Activated CD4-positive, alpha-beta memory T cell treated with anti-CD3 and anti-CD28 coated beads, Interleukin-2, amount 10 ng/mL, durations not matched to agents 7 days and 5 days (primary cell): ENCODE results near the gene FALEC. TPM values are rescaled to one million over a fixed set of nuclear protein-coding genes. Genes with fewer than 3 reads are reported as not detected.

Experiments used
- CTCF ChIA-PET: fragments of 350-600 bp; sonication (Branson Sonifier 250); formaldehyde crosslinking; loops from one replicate; lab custom pipeline; 2021; ENCODE audit warnings: antibody characterized with exemption, inconsistent platforms; lab: Charles Lee
- POLR2A ChIA-PET: fragments of 350-600 bp; sonication (Branson Sonifier 250); formaldehyde crosslinking; loops from one replicate; lab custom pipeline; 2021; ENCODE audit warnings: antibody characterized with exemption; lab: Charles Lee
- DNase-seq: peaks from one replicate; pipeline ENCODE4 v3.0.0-alpha.2; 2020
- H3K27ac Mint-ChIP-seq: one replicate; pipeline ENCODE4 v1.8.0; 2021; ENCODE audit warnings: mild to moderate bottlenecking, mixed read lengths
- H3K27me3 Mint-ChIP-seq: one replicate; pipeline ENCODE4 v1.8.0; 2021; ENCODE audit warnings: mixed read lengths
- H3K36me3 Mint-ChIP-seq: one replicate; pipeline ENCODE4 v1.8.0; 2021; ENCODE audit warnings: low read depth, mixed read lengths
- H3K4me1 Mint-ChIP-seq: one replicate; pipeline ENCODE4 v1.8.0; 2021; ENCODE audit warnings: mixed read lengths
- H3K4me3 Mint-ChIP-seq: one replicate; pipeline ENCODE4 v1.8.0; 2021; ENCODE audit warnings: mild to moderate bottlenecking, mixed read lengths
- H3K9me3 Mint-ChIP-seq: one replicate; pipeline ENCODE4 v1.8.0; 2021; ENCODE audit warnings: mixed read lengths
- total RNA-seq, 2 experiments: library from RNA; stranded (reverse); gene quantifications; one replicate each; pipeline ENCODE4 v1.2.3, GENCODE V29; 2021

FALEC gene
- total RNA-seq, 2 experiments from 2014 or later = not detected

DNA sequence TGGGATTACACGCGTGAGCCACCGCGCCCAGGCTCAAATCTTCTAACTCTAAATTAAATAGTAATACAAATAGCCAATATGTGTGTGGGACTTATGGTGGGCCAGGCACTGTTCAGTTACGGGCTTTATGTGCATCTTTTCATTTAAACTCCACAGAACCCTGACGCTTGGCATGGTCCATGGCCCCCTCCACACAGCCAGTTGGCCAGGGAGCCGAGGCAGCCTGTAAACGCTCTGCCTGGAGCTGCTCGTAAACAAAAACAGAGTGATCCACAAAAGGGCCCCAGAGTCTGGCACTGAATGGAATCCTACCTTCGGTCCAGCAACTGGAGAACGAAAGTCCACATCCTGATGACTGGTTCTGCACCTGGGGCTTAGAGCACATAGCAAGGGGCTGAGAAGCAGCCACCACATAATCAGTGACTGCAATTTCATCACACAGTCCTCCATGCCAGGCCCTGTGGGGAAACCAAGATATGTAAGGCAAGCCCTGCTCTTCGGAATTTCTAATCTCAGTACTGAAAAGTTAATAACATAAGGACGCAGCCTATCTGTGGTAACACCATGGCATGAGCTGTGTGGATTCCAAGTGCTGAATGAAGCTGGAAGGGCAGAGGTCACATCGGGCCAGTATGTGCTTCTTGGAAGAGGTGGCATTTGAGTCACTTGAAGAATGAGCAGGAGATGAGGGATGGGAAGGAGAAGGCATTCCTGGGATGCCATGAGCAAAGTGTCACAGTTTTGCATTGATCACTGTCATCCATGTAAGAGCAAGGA lies 20.1 kb downstream of the FALEC start:
- no peak for DNase-seq
- Mint-ChIP-seq H3K4me3 (no peak overlapping the region), H3K9me3 (no peaks in the 10 kb centered on the region), H3K27ac (no peak overlapping the region), H3K4me1 (no peaks in the 10 kb centered on the region), H3K27me3 (no peaks in the 10 kb centered on the region), H3K36me3 (no peaks in the 10 kb centered on the region)
- ChIA-PET CTCF (interaction anchor here (1.4 kb wide), 1 partner anchor 20 kb away, joined by 5 read pairs; the partner anchor contains the start of gene FALEC), POLR2A (interaction anchor here (0.9 kb wide), 1 partner anchor 49 kb away, joined by 3 read pairs; no protein-coding TSS in a partner anchor)

DNA sequence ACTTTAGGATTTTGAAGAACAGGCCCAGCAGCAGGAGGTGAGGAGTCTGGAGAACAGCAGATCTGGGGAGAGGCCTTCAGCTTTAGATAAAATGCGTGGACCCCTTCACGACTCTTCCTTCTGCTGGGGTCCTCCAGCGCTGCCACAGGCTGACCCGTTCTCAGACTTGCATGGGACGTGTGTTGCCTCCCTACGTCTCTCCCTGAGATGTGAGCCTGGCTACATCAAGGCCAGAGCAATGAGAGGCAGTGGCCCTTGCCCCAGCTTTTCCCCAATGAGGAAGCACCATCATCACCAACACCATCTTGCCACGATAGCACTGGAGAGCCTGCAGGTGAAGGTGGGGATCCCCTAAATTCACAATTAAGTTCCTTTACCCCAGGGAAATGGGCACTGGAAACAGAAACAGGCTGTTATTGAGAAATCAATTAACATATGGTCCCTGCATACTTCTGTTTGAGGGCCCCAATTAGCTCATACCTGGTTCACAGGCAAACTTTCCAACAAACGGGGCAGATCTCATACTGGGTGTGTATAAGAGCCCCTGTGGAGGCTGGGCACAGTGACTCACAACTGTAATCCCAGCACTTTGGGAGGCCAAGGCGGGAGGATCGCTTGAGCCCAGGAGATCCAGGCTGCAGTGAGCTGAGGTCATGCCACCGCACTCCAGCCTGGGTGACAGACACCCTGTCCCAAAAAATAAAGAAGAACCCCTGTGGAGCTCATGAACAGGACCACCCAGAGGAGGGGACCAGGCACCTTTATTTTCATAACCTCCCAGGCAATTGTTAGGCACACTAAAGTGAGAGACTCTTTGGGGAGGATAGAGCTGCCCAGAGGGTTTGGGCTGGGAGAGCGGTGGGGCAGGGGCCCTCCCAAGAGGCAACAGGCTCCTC lies 21.5 kb downstream of the FALEC start:
- H3K27me3 Mint-ChIP-seq = no peaks in the 10 kb centered on the region
- POLR2A ChIA-PET = interaction anchor here (1.4 kb wide), 1 partner anchor 92 kb away, joined by 3 read pairs; the partner anchor contains the start of gene ENSA
- CTCF ChIA-PET = interaction anchor here (0.9 to 1.4 kb wide), 2 partner anchors 21 to 23 kb away, joined by 3 to 5 read pairs; partner anchors contain the start of gene FALEC
- no peak overlapping the region for H3K27ac Mint-ChIP-seq
- no peak overlapping the region for H3K4me3 Mint-ChIP-seq
- no peak for DNase-seq
- H3K9me3 Mint-ChIP-seq = no peaks in the 10 kb centered on the region
- no peaks in the 10 kb centered on the region for H3K4me1 Mint-ChIP-seq
- no peaks in the 10 kb centered on the region for H3K36me3 Mint-ChIP-seq

DNA sequence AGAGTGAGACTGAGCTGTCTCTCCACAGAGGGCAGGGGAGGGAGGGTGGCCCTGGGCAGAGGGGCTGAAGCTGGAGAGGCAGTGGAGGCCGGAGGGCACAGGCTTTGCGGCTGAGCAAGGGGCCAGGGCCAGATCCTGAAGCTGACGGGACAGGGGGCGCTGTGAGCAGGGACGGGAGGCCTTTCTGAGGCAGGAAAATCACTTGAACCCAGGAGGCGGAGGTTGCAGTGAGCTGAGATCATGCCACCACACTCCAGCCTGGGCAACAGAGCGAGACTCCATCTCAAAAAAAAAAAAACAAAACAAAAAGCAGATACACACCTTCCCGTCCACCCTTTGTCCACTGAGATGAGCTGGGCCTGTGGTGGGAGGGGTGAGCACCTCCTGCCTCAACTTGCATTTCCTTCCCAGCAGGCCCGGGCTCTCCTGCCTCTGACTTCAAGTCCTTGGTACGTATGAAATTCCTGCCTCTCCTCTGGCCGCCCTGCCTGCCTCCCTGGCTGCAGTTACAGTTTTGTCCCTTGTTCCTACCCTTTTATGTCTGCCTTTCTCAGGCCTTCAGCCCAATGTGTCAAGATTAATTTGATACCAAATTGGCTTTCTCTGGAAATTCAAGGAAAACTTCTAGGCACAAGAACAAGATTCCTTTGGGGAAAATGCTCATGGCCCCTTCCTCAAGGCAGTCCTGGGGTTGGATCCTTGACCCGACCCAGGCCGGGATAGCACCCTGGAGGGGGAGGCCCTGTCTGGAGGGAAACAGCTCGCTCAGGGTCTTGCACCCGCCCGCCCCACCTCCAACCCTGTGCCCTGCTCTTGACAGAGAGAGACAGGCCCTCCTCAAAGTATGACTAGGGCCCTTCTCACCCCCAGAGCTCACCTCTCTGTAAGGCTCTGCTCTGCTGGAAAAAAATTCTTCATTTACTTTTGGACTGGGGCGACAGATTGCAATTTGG lies 22.5 kb downstream of the FALEC start:
- peaks cover 5% of the 10 kb centered on the region for H3K27me3 Mint-ChIP-seq
- H3K9me3 Mint-ChIP-seq = no peaks in the 10 kb centered on the region
- H3K4me1 Mint-ChIP-seq = no peaks in the 10 kb centered on the region
- no peak for DNase-seq
- ChIA-PET POLR2A (interaction anchor here (1.4 kb wide), 1 partner anchor 92 kb away, joined by 3 read pairs; the partner anchor contains the start of gene ENSA), CTCF (no interaction called here)
- H3K27ac Mint-ChIP-seq = no peak overlapping the region
- H3K36me3 Mint-ChIP-seq = no peaks in the 10 kb centered on the region
- H3K4me3 Mint-ChIP-seq = no peak overlapping the region

DNA sequence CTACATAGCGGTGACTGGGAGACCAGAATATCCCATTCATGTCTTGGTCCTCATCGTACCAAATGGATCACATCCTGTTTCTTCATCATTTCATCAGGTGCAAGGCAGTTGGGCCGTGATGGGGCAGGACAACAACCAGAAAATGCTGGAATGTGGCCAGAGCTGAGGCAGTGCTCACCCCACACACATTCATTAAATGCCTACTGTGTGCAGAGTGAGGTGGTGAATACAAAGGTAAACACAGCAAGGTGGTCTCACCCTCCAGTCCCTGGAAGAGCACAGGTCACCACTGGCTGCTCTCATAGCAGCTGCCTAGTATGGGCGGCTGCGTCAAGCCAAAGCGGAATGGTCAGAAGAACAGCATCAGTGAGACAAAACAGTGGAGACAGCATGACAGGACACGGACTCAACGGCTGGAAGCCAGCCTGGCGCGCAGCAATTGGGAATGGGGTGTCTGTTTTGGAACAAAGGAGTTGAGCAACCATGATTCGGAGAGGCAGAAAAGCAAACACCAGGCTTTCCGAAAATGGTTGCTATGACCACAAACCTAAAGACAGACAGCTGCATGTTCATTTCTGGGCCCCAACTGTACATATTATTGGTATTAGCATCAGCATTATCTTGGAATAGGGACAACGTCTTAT lies 28.1 kb downstream of the FALEC start:
- peaks cover 24% of the 10 kb centered on the region for H3K27me3 Mint-ChIP-seq
- no peak overlapping the region for H3K27ac Mint-ChIP-seq
- ChIA-PET POLR2A (interaction anchor here (0.6 to 0.7 kb wide), 2 partner anchors 8 to 188 kb away, joined by 3 read pairs; no protein-coding TSS in a partner anchor), CTCF (interaction anchor here (1.2 kb wide), 1 partner anchor 11 kb away, joined by 5 read pairs; no protein-coding TSS in a partner anchor)
- H3K4me3 Mint-ChIP-seq = no peak overlapping the region
- DNase-seq = no peak
- no peaks in the 10 kb centered on the region for H3K36me3 Mint-ChIP-seq
- H3K4me1 Mint-ChIP-seq = peaks cover 4% of the 10 kb centered on the region
- no peaks in the 10 kb centered on the region for H3K9me3 Mint-ChIP-seq

DNA sequence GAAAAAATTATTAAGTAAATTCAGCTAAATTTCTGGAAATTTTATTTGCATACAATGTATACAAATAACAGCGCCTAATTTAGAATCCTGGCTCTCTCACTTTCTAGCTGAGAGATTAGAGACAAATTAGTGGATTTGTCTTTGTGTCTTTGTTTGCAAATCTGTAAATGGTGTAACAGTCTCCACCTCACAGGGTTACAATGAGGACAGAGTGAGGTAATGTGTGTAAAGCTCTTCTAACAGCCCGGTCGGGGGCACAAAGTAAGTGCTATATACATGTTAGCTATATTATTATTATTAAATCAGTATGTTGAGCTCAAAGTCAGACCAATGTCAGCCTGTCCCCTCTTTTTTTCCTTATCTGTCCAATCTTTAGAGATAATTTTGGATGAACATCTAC lies 28.7 kb downstream of the FALEC start:
- Mint-ChIP-seq H3K4me1 (peaks cover 4% of the 10 kb centered on the region), H3K27me3 (peaks cover 24% of the 10 kb centered on the region), H3K36me3 (no peaks in the 10 kb centered on the region), H3K9me3 (no peaks in the 10 kb centered on the region), H3K27ac (no peak overlapping the region), H3K4me3 (no peak overlapping the region)
- POLR2A ChIA-PET = interaction anchor here (0.7 to 0.9 kb wide), 2 partner anchors 8 to 85 kb away, joined by 3 read pairs; partner anchors contain the start of gene ENSA
- DNase-seq = no peak
- CTCF ChIA-PET = interaction anchor here (1.2 kb wide), 1 partner anchor 12 kb away, joined by 5 read pairs; no protein-coding TSS in a partner anchor

DNA sequence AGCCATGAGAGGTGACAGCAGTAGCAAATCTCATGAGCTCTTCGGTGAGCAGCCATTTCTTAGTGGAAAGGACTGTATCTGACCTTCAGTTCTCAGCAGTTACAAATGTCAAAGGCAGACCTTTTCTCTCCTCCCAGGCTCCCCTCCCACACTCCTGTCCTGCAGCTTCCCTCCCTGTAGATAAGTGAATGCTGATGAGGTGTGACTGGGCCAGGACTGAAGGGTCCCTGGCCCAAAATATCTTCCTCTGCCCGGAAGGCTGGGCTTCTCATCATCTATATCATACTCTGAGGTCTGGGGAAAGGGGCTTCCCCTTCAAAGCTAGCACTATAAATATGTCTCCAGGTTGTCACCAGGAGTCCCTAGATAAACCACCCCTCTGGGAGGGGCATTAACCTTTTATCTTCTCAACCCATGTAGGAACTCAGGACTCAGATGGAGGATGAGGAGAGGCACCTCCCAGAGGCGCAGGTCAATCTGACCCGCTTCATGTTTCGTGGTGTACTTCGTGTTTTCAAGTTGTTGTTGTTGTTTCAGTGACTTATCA lies 30.0 kb downstream of the FALEC start:
- DNase-seq = no peak
- no peaks in the 10 kb centered on the region for H3K9me3 Mint-ChIP-seq
- H3K27me3 Mint-ChIP-seq = peaks cover 31% of the 10 kb centered on the region
- POLR2A ChIA-PET = interaction anchor here (0.9 kb wide), 1 partner anchor 84 kb away, joined by 3 read pairs; the partner anchor contains the start of gene ENSA
- CTCF ChIA-PET = interaction anchor here (0.6 to 1.3 kb wide), 2 partner anchors 16 to 152 kb away, joined by 3 to 4 read pairs; partner anchors contain the start of gene GOLPH3L
- no peaks in the 10 kb centered on the region for H3K36me3 Mint-ChIP-seq
- H3K4me3 Mint-ChIP-seq = no peak overlapping the region
- no peak overlapping the region for H3K27ac Mint-ChIP-seq
- peaks cover 11% of the 10 kb centered on the region for H3K4me1 Mint-ChIP-seq

DNA sequence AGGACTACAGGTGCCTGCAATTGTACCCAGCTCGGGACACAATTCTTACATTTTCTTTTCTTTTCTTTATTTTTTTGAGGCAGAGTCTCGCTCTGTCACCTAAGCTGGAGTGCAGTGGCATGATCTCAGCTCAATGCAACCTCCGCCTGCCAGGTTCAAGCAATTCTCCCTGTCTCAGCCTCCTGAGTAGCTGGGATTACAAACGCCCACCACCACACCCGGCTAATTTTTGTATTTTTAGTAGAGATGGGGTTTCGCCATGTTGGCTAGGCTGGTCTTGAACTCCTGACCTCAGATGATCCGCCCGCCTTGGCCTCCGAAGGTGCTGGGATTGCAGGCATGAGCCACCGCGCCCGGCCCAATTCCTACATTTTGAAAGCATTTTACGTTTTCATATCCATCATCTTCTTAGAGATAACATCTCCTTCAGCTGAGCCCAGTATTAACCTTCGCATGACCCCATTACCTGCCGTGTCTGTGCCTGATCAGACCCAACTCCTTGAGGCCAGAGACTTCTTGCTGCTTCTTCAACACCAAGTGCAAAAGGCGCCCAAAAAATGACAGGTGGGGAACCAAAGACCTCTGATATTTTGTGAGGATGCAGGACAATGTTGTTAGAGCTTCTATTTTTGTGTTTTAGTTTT lies 30.9 kb downstream of the FALEC start:
- no peaks in the 10 kb centered on the region for H3K36me3 Mint-ChIP-seq
- POLR2A ChIA-PET = interaction anchor here (2.9 kb wide), 1 partner anchor 14 kb away, joined by 8 read pairs; no protein-coding TSS in a partner anchor
- no peaks in the 10 kb centered on the region for H3K9me3 Mint-ChIP-seq
- CTCF ChIA-PET = interaction anchor here (0.6 to 3.6 kb wide), 3 partner anchors 14 to 553 kb away, joined by 3 to 21 read pairs (median 3); partner anchors contain the start of gene GOLPH3L
- H3K4me1 Mint-ChIP-seq = peaks cover 19% of the 10 kb centered on the region
- H3K4me3 Mint-ChIP-seq = no peak overlapping the region
- DNase-seq = no peak
- H3K27me3 Mint-ChIP-seq = peaks cover 31% of the 10 kb centered on the region
- no peak overlapping the region for H3K27ac Mint-ChIP-seq

DNA sequence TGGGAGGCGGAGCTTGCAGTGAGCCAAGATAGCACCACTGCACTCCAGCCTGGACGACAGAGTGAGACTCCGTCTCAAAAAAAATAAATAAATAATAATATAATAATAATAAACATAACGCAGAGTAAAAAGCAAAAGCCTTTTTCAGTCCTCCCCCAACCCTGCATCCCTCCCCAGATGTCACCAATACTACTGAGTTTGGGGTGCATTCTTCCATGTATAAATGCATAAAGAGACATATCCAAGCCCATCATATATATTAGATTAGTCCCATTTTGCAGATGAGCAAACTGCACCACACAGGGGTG lies 32.7 kb downstream of the FALEC start:
- DNase-seq = no peak
- H3K9me3 Mint-ChIP-seq = no peaks in the 10 kb centered on the region
- peaks cover 25% of the 10 kb centered on the region for H3K27me3 Mint-ChIP-seq
- peaks cover 37% of the 10 kb centered on the region for H3K4me1 Mint-ChIP-seq
- H3K4me3 Mint-ChIP-seq = peak overlapping the region; percentile 72
- ChIA-PET CTCF (interaction anchor here (0.7 to 3.6 kb wide), 4 partner anchors 12 to 183 kb away, joined by 3 to 21 read pairs (median 4); no protein-coding TSS in a partner anchor), POLR2A (interaction anchor here (1.1 to 3.8 kb wide), 5 partner anchors 12 to 22 kb away, joined by 3 to 15 read pairs (median 5); no protein-coding TSS in a partner anchor)
- no peaks in the 10 kb centered on the region for H3K36me3 Mint-ChIP-seq
- no peak overlapping the region for H3K27ac Mint-ChIP-seq

DNA sequence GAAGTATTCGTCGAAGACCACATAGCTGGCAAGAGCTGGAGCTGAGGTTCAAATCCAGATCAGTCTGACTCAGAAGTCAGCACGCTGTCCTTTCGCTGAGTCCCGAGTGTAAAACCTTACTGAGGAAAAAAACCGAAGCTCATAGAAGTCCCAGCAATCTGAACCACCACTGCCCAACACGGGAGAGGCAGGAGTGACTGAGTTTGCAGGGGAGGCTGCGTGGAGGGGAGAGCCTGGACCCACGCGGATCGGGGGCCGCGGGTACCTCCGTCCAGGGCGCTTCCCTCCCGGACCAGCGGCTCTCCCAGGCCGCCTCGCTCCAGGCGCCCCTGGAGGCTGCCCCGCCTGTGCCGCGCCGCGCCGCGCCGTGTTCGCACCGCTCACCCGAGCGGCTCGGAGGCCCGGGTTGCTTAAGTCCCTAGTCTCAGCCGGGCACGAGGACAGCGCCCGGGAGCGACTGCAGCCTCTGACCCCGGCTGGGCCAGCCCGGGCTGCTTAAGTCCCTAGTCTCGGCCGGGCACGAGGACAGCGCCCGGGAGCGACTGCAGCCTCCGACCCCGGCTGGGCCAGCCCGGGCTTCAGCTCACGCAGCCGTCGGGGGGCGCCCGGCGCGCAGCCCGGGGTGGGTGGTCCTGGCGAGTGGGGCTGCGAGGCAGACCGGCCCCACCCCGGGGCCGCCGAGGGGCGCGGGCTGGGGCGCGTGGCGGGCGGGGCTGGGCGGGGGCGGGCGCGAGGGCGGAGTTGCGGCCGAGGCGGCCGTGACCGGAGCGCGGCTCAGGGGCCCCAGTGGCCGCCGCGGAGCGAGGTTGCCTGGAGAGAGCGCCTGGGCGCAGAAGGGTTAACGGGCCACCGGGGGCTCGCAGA lies 33.3 kb downstream of the FALEC start, which contains the start of gene ADAMTSL4:
TSS of gene ADAMTSL4 (plus strand) at position 777 of the 864 bp plus-strand sequence. CDS start 2,881 bp downstream, outside the sequence.
- ChIA-PET POLR2A (interaction anchor here (0.7 to 3.8 kb wide), 7 partner anchors 12 to 375 kb away, joined by 3 to 15 read pairs (median 4); no protein-coding TSS in a partner anchor), CTCF (interaction anchor here (0.7 to 3.6 kb wide), 4 partner anchors 12 to 184 kb away, joined by 3 to 21 read pairs (median 4); no protein-coding TSS in a partner anchor)
- no peaks in the 10 kb centered on the region for H3K36me3 Mint-ChIP-seq
- H3K27ac Mint-ChIP-seq = peak within 1 kb of the TSS; percentile 16
- peaks cover 22% of the 10 kb centered on the region for H3K27me3 Mint-ChIP-seq
- peak; percentile 53 for DNase-seq
- peak within 1 kb of the TSS; percentile 72 for H3K4me3 Mint-ChIP-seq
- no peaks in the 10 kb centered on the region for H3K9me3 Mint-ChIP-seq
- H3K4me1 Mint-ChIP-seq = peaks cover 39% of the 10 kb centered on the region
